ENCODE results near the gene CSRNP3.

CSRNP3 gene

GRCh38 chr2:165471349-165471950 lies 2.0 kb downstream of the CSRNP3 start:
- DNase-seq (ENCODE audit: low spot score): no peak

GRCh38 chr2:165472922-165473321 lies 3.4 kb downstream of the CSRNP3 start:
- no peak for DNase-seq (ENCODE audit: low spot score)

GRCh38 chr2:165474619-165475276 lies 5.2 kb downstream of the CSRNP3 start:
- no peak for DNase-seq (ENCODE audit: low spot score)

- DNase-seq (ENCODE audit: low spot score): no peak
Measured at GRCh38 chr2:165475277-165476004, 5.9 kb downstream of the CSRNP3 start.

- no peak for DNase-seq (ENCODE audit: low spot score)
Measured at GRCh38 chr2:165479856-165480255, 10.4 kb downstream of the CSRNP3 start.

- no peak for DNase-seq (ENCODE audit: low spot score)
Measured at GRCh38 chr2:165494573-165494972, 25.1 kb downstream of the CSRNP3 start.

- no peak for DNase-seq (ENCODE audit: low spot score)
Measured at GRCh38 chr2:165497659-165498317, 28.3 kb downstream of the CSRNP3 start.

GRCh38 chr2:165499131-165499530 lies 29.6 kb downstream of the CSRNP3 start:
- DNase-seq (ENCODE audit: low spot score): no peak

- no peak for DNase-seq (ENCODE audit: low spot score)
Measured at GRCh38 chr2:165500001-165500400, 30.5 kb downstream of the CSRNP3 start.

- no peak for DNase-seq (ENCODE audit: low spot score)
Measured at GRCh38 chr2:165500816-165501215, 31.3 kb downstream of the CSRNP3 start.

- no peak for DNase-seq (ENCODE audit: low spot score)
Measured at GRCh38 chr2:165505514-165505913, 36.0 kb downstream of the CSRNP3 start.

- DNase-seq (ENCODE audit: low spot score): no peak
Measured at GRCh38 chr2:165508927-165509326, 39.4 kb downstream of the CSRNP3 start.

GRCh38 chr2:165513479-165513878 lies 44.0 kb downstream of the CSRNP3 start:
- DNase-seq (ENCODE audit: low spot score): no peak

- DNase-seq (ENCODE audit: low spot score): no peak
Measured at GRCh38 chr2:165518611-165519010, 49.1 kb downstream of the CSRNP3 start.

GRCh38 chr2:165522719-165523118 lies 53.2 kb downstream of the CSRNP3 start:
- DNase-seq (ENCODE audit: low spot score): no peak

- DNase-seq (ENCODE audit: low spot score): no peak
Measured at GRCh38 chr2:165524720-165525119, 55.2 kb downstream of the CSRNP3 start.

GRCh38 chr2:165528691-165529090 lies 59.2 kb downstream of the CSRNP3 start:
- no peak for DNase-seq (ENCODE audit: low spot score)

- no peak for DNase-seq (ENCODE audit: low spot score)
Measured at GRCh38 chr2:165529130-165529529, 59.6 kb downstream of the CSRNP3 start.

- DNase-seq (ENCODE audit: low spot score): no peak
Measured at GRCh38 chr2:165533331-165533730, 63.8 kb downstream of the CSRNP3 start.

GRCh38 chr2:165535471-165535870 lies 66.0 kb downstream of the CSRNP3 start:
- DNase-seq (ENCODE audit: low spot score): no peak

- no peak for DNase-seq (ENCODE audit: low spot score)
Measured at GRCh38 chr2:165536851-165537499, 67.5 kb downstream of the CSRNP3 start.

GRCh38 chr2:165539985-165540384 lies 70.5 kb downstream of the CSRNP3 start:
- DNase-seq (ENCODE audit: low spot score): no peak
